HG02623 (cell line): ENCODE data around the gene CNTNAP4.

Experiments
- ATAC-seq: cut with Tn5 transposase; IDR thresholded peaks from one replicate; pipeline ENCODE4 v1.9.1; 2021; ENCODE audit warnings: moderate library complexity; ENCODE audit not compliant: unreplicated experiment

Gene CNTNAP4

DNA sequence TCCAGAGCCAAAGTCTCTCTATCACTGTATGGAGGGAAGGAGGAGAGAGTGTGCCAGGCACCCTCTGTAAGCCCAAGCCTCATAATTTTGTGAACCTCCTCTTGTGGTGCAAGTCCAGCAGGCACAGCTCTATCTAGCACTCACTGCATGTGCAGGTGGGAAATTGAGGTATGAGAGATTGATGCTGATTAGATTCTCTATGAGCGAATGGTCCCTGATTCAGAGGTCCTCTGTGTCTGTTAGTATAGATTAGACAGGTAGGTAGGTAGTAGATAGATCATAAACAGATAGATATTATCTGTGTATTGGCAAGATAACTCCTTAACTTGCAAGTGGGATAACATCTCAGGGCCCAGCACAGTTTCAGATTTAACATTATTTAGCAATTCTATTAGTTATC is 209.5 kb downstream of the CNTNAP4 start:
- ATAC-seq: no peak

DNA sequence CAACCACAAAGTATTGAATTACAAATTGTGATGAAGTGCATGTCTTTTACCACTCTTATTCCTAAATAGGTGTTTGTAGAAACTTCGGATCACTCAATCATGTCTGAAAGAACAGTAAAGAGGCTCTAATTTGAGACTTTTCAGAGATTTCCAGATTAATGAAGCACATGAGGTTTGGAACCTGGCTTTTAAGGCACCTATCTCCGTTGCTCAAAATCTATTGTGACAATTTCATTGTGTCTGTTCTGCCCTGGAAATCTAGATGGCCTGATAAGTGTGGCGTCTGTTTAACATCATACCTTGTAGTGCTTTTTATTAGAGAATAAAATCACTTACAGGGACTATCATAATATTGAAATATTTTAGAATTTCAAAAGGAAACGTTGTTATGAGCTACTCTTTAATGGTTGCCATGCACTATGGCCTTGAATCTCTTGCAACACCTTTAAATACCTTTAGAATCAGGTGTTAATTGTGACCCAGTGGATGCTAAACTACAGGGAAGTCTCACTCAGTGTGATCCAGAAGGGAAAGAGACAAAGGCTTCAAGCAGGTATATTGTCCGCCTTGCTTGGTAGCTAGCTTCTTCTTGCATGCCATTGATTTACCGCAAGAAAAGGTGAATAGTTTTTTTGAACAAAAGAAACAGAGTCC is 210.3 kb downstream of the CNTNAP4 start:
- no peak for ATAC-seq

DNA sequence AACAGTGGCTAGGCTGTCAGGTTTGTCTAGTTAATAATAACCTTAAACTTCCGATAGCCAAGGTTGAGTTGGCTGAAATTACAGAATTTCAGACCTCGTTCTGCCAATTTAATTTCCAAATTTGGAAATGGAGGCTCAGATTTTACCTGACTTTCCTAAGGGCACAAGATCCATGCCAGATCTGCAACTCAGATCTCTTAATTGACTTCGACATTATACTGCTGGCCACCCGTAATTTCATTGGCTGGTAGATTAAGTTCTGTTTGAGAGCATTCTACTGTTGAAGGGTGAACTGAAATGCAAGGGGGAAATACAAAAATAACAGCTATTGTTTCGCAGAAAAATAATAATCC is 210.8 kb downstream of the CNTNAP4 start:
- no peak for ATAC-seq

DNA sequence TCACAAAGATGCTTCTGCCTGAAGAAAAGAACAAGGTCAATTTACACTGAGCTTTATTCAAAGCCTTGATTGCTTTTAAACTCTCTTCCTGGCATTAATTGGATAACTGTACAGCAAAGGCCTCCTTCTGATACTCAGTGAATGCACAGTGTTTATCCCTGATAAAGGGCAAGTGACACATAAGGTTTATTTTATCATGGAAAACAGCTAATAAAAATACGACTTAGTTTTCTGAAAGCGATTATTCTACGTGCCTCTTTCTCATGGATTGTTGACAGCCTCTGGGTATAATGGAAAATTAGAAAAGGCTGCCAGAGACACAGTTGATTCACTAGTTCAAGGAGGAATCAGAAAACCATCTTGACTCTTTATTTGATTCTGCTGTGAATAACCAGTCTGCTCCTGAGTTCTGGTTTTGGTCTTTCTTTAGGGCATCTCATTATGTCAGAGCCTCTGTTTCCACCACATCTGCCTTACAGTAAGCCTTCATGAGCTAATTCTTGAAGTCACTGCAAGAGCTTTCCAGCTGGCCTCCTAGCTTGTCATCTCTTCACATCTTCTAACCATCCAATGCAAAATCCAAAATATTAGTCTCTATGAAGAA is 212.9 kb downstream of the CNTNAP4 start:
- no peak for ATAC-seq

DNA sequence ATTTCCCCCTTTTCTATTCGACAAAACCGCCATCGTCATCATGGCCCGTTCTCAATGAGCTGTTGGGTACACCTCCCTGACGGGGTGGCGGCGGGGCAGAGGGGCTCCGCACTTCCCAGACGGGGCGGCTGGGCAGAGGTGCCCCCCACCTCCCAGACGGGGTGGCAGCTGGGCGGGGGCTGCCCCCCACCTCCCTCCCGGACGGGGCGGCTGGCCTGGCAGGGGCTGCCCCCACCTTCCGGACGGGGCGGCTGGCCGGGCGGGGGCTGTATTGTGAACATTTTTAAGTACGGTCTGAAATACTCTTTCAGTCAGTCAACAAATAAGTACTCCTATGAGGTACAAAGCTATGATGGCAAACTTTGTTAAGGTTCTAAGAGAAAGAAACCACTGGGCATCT is 222.8 kb downstream of the CNTNAP4 start:
- ATAC-seq: no peak

DNA sequence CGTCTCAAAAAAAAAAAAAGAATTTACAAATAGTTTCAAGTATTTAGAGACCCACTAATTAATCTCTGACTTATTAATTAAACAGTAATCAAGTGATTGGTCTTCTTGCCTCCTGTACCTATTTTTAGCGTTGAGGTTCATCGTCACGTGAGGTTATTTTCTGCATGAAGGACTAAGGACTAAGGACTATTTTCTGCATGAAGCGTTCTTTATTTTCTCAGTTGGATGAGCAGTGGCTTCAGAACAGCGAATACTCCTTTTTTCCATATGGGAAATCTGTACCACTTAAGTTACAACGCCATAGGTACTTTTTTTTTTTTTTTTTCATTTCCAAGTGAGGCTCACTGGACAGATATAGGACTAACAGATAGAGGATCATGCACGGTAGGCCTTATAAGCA is 224.9 kb downstream of the CNTNAP4 start:
- no peak for ATAC-seq

GRCh38 chr16:76502555-76502954 is 225.4 kb downstream of the CNTNAP4 start:
- ATAC-seq: no peak

DNA sequence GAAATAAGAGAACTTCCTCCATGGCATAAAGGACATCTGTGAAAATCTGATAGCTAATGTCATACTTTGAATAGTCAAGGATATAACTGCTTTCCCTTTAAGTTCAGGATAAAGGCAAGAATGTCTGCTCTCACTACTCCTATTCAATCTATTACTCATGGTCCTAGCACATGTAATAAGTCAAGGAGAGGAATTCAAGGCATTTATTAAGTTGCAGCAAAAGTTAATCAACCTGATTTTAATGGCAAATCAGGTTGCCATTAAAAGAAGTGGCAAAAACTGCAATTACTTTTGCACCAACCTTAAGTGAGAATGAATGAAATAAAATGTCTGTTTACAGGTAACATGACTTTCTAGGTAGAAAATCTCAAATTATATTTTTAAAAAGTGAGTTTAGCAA is 225.9 kb downstream of the CNTNAP4 start:
- ATAC-seq: no peak

DNA sequence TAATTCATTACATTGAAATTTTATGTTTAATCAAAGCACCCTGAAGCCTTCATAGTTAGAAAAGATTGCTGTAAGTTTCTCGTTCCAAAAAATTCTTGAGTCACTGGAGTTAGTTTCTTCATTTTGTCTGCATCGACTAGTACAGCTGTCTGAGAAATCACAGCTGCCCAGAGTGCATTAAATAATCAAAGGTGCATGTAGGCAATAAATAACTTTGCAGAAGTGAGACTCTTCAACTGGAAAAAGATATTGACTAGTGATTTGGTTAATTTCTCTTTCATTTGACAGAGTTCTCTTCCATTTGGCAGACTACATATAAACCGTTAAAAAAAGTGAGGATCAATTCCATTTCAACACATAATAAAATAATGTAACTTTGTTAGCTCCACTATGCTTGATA is 234.0 kb downstream of the CNTNAP4 start:
- ATAC-seq: no peak

- no peak for ATAC-seq
Measured at GRCh38 chr16:76518781-76519180, 241.6 kb downstream of the CNTNAP4 start.

GRCh38 chr16:76524356-76524755 is 247.2 kb downstream of the CNTNAP4 start:
- ATAC-seq: no peak

DNA sequence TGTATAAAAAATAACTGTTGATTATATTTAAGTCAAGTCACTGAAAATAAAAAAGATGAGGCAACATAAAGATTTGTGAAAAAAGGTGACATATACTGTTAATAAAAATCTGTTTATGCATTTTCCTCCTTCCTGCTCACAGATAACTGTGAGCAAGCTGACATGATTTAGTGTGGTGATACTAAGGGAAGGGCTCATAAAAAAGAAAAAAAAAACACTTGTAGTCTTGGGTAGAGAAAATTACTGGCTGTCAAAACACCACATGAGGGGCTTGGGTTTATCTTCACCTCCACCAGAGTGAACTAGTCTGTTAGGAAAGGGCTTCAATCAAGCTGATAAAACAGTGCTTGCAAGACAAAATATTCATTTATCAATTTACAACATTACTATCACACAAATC is 247.6 kb downstream of the CNTNAP4 start:
- ATAC-seq: no peak

DNA sequence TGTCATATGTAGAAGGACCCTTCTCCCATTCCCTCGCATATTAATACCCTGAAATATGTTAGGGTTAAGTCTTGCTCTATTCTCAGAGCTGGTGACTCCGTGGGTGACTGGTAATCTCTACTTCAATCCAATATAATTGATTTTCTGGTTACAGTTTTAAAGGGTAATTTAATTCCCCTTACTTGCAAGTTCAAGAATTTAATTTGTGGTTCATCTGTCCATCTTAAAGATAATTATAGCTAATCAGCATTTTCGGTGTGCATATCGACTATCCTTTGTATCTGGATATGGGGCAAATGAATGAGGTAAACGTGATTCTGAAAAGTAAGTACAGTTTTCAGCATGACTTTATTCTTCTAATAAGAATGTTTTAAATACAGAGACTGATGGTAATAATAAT is 250.0 kb downstream of the CNTNAP4 start:
- ATAC-seq: no peak

GRCh38 chr16:76529120-76529519 is 251.9 kb downstream of the CNTNAP4 start:
- ATAC-seq: no peak

GRCh38 chr16:76531236-76531635 is 254.0 kb downstream of the CNTNAP4 start:
- ATAC-seq: no peak

DNA sequence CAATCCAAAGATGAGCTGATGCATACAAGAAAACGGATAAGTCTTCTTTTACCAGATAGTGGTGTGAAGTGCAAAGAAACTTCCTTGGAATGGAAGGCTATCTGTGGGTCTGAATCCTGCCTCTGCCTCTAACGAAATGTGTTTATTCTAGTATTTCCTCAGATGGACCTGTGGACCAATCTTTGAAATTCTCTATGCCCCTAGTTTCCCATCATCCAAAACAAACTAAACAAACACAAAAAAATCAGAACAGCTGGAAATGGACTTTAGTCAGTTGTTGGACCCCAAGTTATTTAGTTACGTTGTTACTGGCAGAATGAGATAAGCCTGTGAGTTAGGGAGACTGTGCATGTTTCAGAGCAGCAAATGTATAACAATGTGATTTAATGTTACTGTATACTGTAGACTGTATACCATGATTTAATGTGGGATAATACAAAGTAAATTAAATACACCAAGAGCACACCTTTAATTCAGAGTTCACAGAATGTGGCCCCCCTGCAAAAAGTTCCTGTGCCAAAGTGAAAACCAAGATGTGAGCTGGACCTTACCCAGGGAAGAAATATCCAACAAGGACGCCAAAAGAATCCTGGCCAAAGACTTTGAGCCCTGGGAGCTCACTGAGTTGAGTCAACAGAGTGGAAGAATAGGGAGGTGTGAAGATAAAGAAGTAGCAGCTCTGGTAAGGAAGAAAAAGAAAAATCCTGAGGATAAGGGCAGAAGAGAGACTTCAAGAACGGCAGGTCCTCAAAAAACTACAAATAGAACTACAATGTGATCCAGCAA is 255.2 kb downstream of the CNTNAP4 start:
- no peak for ATAC-seq

DNA sequence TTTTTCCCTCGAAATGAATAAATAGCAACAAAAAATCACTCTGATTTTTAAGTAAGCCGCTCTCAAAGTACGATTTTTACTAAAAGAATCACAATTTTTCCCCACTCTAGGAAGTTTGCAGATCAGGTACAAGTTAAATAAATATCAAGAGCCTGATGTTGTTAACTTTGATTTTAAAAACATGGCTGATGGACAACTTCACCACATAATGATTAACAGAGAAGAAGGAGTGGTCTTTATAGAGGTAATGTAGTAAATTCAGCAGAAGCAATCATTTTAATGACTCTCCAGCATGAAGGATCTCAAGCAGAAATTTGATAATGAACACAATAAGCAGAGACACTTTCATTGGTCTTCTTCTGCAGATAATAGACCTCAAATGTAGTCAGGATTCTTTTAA is 262.4 kb downstream of the CNTNAP4 start:
- no peak for ATAC-seq

DNA sequence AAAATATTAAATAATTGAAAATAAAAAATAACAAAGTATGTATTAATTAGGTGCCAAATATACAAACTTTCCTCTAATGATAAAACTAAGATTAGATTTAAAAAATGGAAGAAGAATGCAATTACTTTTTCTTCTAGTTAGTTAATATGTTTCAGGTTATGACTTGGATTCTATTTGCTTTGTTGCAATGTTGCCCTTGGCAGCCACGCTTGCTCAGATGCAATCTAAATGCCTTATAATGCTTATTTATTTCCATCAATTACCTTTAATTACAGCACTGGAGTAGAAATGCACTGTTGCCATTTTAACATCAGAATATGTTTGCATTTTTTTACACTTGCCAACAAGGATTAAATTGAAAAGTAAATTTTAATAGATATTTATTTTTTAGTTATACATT is 263.9 kb downstream of the CNTNAP4 start:
- no peak for ATAC-seq

- no peak for ATAC-seq
Measured at GRCh38 chr16:76565542-76565941, 288.3 kb downstream of the CNTNAP4 start.

- ATAC-seq: no peak
Measured at GRCh38 chr16:76571755-76572154, 294.6 kb downstream of the CNTNAP4 start.

DNA sequence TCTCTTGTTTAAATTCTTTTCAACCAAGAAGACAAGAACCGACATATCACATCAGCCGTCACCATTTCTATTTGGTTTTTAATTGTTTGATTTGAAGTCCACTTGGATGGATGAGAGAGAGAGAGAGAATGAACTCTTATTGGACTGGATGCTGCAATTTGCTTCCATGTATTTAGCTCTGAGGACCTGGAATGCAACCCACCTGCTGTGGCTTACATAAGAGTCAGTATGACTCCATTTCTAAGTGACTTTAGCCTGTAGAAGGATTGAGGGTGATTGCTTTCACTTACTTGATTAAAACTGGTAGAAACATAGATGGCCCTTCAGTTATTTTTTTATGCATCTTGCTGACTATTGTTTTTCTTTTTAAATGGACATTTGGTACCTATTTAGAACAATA is 296.1 kb downstream of the CNTNAP4 start:
- ATAC-seq: no peak

GRCh38 chr16:76574651-76575050 is 297.4 kb downstream of the CNTNAP4 start:
- no peak for ATAC-seq
